GM18870 (cell line): ENCODE results near the gene FCN1.
"Not testable (repeated sequence)": the region's sequence is repeated elsewhere in the genome, so short reads cannot be mapped to it uniquely, and the experiment has no call there.

ENCODE experiments used
- ATAC-seq: cut with Tn5 transposase; IDR thresholded peaks from one replicate; pipeline ENCODE4 v1.9.1; 2021; ENCODE audit warnings: moderate library complexity; ENCODE audit not compliant: unreplicated experiment

FCN1 gene

DNA sequence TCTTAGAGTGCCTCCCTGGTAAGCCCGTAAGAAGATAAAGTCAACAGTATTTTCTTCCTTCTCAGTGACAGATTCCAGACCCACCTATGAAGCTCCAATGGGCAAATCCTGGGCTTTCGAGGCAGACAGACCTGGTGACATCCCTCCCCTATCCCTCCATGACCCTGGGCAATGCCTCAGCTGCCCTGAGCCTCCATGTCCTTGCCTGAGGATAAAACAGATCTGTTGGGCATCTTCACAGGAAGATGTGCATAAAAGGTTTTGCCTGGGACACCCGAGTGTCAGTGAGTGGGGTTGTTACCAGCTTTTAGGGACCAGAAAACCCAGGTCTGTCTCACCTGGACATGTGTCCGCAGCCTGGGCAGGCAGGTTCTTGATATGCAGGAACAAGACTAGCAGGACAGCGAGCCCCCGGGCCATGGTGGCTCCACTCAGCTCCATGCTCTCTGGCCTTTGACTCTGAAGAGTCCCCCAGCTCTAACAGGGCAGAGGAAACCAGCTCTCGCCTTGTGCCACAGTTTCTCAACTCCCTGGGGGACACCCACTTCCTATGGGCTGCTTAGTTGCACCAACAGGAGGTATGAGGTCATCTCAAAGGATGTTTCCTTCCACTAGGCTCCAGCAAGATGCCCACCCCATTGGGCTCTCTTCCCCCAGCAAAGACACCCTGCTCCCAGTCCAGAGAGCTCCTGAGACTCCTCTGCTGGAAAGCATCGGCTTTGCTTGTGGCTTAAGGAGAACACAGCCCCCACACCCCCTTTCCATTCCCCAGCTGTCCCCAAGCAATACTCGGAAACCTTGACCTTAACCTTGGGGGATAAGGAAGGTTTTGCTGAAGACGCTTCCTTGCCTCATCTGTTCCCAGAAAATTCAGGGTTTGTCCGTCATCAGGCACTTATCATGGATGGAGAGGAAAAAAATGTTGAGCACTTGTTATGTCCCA, at the start of gene FCN1:
Gene FCN1 (minus strand): TSS at position 482 of the 943 bp plus-strand sequence. CDS start 41 bp downstream, at position 441.
- no peak for ATAC-seq

DNA sequence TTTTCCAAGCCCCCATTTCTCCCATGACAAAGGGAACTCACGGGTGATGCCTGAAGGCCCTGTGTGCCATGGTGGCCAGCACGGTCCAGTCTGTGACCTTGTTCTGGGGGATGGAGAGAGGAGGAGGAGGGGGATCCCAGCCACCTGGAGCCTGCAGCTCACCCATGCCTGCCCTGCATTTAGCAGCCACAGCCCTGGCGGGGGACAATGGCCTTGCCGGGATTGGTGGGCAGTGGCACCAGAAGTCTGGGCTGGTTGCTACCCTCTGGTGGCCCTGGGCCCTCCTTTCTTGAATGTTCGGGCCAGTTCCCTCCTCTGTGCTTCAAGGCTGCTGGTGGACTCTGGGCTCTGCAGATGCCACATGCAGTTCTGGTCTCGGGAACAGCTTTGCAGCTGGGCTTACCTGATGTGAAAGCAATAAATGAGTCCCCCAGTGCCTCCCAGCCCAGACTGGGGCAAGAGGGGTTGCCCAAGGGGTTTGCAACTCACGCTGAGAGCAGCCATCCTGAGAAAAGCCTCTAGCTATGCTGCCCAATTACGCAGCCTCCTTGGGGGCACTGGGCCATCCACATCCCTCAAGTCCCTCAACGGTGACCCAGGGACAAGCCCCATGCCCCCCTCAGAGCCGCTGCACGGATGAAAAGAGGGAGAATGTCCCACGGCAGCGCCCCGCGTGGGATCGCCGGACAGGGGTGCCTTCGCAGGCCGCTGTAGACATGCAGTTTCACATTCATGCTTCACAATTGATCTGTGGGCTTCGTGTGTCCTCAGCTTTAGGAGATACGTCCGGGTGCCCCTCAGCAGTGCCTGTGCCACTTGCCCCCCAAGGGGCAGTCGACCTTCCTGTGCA, 49.2 kb upstream of the FCN1 start:
- ATAC-seq = no peak

DNA sequence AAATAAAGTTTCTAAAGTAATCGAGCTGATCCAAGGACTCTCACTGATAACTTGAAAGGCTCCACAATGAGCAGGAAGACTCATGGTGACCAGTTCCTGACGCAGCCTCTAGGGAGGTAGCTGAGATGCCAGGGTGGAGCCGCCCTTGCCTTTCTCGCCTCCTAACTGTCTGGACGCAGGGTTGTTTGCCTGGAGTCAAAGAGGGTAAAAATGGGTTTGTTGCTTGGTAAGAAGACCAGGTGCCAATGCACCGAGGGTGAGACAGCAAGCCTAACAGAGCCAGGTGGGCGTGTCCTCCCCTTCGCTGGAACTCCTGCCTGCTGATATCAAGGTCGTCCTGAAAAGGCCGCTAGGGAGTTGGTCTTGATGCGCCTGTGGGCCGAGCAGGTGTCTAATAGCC, 48.6 kb upstream of the FCN1 start:
- no peak for ATAC-seq

DNA sequence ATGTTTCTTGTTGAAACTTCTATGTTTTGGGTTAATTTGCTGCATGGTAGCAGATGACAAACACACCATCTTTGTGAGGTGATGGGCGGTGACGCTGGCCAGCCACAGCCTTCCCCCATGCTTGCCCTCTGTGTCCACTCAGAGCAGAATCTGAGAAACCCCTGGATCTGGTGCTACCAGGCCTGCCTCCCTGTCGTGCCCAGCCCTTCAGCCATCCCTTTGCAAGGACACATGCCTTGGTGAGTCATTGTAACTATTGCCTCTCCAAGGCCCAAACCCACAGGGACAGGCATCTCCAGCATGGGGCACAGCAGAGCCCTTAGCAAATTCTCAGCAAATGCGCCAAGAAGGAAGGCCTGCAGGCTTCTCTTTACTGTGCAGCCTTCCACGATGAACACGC, 48.1 kb upstream of the FCN1 start:
- ATAC-seq = no peak

DNA sequence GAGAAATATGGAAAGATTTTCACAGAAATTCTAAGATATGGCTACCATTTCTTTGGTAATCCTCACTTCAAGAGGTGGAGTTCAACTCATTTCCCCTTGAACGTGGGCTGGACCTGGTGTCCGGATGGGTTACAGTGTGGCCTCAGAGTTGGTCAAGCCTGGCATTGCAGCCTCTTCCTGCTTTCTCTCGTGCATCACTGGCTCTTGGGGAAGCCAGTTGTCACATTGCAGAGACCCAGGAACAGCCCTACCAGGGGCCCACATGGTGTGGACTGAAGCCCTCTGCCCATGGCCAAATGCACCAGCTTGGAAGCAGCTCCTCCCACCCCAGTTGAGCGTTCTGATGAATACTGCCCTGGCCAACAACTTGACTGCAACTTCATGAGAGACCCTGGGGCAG, 47.7 kb upstream of the FCN1 start:
- no peak for ATAC-seq

DNA sequence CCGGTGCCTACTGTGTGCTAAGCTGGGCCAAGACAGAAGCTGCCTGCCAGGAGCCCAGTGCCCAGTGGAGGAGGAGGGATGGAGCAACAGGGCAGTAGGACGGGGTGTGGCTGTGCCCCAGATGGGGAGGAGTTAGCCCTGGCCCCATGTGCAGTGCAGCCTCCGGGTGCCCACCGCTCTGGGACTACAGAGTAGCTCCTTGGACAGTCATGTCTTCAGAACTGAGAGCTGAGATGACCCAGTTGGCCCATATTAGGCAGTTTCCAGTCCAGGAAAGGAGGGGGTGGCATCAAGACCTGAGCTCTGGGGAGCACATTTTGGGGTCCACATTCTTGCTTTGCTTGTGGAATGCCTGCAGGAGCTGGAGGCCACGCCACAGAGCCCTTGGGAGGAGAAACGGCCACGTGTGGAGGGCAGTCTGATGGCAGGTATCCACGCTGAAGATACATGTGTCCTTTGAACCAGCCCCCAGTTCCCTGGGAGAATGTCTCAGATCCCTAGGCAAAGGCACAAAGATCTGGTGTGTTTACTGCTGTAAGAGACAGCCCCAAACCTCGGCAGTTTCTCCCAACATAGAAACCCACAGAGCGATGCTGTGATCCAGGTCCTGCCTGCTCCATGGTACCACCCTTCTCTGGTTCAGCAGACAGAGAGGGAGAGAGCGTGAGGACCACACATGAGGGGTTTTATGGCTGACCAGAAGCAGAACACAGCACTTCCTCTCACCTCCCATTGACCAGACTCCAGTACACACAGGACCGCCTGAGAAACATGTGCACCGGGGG, 46.8 kb upstream of the FCN1 start:
- no peak for ATAC-seq

DNA sequence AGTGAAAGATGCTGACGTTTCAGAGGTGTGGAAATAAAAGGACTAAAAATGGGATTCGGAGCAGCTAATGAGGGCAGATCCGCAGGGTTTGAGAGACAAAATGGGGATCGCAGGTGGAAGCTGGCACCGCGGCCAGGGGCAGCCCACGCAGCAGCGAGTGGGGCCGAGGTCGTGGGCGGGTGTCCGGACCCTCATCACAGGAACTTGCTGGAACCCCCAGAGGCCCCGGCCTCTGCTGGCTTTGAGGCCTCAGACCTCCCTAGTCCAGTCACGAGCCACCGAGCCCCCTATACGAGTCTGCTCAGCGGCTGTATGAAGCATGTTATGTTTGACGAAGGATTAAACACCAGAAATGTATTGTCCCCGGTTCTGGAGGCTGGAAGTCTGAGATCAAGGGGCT, 45.8 kb upstream of the FCN1 start:
- ATAC-seq = no peak

DNA sequence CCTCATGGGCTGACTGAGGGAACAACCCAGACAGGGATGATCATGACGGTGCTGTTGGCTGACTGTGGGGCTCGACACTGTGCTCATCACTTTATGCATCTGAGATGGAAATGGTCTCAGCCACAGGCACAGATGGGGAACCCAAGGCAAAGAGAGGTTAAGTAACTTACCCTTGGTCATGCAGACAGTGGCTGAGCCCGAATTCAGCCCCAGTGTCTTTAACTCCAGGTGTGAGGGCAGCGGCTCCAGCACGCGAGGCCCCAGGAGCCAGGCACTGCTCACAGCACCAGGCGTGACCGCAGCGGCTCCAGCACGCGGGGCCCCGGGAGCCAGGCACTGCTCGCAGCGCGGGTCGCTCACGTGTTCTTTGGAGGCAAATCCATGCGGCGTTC, 45.3 kb upstream of the FCN1 start:
- ATAC-seq = no peak

DNA sequence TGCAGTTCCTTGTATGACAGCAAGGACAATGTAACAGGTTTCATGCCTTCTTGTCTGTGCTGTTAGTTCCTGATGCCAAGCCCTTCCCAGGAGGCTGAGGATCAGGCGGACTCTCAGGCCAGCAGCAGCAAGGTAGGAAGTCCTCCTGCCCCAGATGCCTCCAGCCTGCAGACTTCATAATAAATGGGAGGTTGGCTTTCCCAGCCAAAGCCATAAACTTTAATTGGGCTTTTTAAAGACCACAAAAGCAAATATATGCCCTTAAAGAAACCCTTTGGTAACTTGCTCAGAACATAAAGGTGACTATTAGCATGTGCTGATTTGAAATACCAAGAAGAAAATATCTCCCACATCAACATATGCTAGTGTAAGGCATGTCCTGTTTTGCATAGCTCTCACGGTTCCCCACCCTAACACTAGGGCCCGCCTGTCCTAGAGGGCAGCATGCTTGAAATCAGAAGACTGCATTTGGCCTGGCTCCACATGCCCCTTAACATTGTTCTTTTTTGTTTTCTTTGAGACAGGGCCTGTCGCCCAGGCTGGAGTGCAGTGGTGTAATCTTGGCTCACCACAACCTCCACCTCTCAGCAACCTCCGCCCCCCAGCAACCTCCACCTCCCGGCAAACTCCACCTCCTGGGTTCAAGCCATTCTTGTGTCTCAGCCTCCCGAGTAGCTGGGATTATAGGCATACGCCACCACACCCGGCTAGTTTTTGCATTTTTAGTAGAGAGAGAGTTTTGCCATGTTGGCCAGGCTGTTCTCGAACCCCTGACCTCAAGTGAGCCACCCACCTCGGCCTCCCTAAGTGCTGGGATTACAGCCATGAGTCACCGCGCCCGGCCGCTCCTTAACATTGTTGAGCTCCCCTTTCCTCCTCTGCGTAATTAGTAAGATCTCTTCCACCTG, 44.6 kb upstream of the FCN1 start:
- ATAC-seq = no peak

DNA sequence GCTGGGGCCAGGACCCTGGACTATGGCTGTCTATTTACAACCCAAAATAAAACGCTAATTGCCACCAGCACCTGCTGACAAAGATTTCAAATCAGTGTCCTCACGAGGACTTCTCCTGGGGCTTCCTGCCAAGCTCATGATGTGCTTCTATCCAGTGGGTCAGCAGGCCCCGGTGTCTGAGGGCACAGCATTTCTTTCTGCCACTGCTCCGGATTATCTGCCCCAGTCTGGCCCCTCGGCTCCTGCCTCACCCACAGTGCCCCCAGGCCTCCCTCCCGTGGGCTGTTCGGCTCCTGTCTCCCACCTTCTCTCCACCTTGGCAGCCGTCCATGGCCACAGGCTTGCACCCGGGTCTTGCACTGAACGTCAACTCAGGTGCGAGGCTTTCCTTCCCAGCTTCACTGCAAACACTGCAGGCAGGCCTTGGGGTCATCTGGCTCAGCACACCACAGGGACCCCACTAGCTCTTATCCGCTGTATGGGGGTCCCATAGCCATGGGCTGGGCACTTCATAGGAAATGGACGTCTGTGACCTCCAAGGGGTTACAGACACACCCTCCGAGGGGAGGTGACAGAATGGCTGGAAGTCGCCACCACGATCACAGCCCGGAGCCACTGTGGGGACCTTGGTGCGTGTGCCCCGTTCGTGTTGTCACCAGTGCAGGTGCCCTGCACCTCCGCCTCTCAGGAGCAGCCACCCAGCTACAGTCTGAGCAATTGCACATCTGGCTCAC, 43.8 kb upstream of the FCN1 start:
- no peak for ATAC-seq

DNA sequence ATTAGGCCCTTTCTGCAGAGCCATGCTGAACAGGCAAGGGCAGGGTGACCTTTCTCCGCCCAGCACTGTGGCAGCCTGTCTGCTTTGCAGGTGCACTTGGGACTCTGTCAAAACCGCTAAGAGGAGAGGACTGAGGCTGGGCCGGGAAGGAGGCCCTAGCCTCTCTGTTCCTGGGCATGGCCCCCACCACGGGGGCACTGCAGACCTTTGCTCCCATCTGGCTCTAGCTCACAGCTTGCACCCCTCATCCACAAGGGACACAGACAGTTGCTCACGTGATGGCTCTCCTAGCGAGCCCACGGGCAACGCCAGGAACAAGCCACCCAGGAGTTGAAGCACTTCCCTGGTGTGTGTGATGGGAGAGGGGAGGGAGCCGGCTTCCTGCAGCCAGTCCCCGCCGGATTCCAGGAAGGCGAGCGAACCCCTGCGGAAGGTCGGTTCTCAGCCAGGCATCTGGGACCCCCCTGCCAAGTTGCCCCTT, 43.0 kb upstream of the FCN1 start:
- no peak for ATAC-seq

DNA sequence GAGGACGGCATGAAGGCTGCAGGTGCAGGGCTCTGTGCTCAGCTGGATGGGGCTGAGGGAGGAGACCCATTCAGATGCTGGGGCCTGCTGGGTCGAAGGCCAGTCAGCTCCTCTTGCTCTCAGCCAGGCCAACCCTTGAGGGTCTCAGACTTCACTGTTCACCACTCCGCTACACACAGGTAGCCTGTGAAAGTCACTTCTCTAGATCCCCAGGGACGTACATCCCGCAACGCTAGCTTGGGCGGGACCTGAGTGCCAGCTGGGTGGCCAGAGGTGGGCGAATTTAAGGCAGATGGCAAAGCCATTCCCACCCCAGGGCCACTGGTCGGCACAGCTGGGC, 42.2 kb upstream of the FCN1 start:
- no peak for ATAC-seq

DNA sequence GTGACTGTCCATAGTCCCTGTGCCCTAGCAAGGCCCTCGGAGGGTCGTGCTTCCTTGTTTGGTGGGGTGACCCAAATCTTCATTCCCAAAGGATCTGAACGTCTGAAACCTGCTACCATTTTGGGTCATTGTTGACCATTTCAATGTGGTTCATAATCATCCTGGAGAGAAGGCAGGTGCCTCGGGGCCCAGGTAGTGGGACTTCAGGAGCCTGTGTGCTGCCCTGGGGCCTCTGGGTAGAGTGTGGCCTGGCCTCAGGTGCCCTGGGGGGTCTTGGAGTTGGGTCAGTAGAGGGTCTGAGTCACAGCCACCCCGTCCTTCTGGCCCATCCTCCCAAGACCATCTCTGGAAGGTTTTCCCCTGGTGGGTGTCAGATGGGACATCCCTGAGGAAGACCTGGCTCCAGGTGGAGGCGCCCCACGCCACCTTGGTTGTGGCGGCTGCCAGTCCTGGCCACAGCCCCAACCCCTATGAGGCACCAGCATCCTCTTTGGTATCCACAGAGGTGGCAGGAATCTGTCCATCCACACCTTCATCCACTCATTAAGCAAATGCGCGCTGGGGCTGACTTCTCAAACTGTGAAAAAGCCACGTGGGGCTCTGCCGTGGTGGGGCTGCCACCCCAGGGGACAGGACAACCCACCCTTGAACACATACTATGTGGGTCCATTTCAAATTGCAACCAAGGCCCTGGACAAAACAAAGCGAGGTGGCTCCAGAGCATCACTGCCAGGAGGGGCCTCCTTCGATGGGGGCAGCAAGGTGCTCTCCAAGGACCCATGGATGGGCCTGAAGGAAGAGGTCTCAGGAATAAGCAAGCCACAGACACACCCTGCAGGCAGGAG, 41.6 kb upstream of the FCN1 start:
- ATAC-seq = no peak

DNA sequence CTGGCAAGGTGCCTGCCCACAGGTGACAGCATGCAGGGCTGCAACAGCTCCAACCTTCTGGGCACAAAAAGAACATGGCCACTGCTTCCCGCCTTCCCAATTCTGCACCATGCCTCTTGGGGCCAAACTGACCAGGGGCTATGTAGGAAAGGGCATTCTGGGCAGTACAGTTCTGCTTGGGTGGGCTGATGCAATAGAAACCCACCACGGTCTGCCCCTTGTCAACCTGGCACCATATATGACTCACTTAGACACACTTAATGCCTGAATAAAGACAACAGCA, 40.2 kb upstream of the FCN1 start:
- no peak for ATAC-seq

DNA sequence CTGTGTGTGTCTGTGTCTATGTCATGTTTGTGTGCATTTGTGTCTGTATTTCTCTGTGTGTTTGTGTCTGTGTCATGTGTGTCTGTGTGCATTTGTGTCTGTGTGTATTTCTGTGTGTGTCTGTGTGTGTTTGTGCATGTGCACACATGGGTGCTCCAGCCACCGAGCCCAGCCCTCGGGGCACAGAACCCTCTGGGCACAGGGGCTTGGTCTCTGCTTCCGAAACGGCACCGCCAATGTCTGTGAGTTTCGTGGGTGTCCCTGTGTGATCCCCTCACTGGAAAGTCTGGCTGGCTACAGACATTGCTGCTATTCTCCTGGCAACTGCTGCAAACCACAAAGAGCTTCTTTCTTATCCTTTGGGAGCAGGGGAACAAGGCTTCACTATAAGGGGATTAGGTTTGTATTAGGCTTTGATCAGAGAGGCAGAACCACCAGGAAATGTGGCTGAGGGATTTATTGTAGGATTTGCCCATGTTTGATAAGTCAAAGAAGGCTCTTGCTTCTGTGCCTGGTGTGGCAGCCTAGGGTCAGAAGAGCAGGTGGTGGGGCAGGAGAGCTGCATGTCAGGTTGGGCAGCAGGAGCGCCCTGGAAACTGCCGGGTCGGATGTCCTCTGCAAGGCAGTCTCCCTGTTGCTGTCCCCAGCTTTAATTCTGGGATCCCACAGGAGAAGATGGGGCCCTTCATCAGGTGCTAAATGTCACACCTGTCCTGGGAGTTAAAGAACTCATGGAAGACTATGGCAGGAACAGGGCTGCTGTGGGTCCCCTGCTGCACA, 39.6 kb upstream of the FCN1 start:
- no peak for ATAC-seq

DNA sequence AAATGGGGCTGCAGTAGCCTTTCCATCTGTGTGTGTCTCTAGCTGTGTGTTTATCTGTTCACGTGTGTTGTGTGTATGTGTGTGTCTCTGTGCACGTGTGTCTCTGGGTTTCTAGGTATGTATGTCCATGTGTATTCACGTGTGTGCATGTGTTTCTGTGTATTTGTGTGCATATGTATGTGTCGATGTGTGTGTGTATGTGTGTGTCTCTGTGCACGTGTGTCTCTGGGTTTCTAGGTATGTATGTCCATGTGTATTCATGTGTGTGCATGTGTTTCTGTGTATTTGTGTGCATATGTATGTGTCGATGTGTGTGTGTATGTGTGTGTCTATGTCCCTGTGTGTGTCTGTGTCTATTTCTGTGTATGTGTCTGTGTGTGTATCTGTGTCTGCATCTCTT, 38.7 kb upstream of the FCN1 start:
- ATAC-seq = not testable (repeated sequence)

DNA sequence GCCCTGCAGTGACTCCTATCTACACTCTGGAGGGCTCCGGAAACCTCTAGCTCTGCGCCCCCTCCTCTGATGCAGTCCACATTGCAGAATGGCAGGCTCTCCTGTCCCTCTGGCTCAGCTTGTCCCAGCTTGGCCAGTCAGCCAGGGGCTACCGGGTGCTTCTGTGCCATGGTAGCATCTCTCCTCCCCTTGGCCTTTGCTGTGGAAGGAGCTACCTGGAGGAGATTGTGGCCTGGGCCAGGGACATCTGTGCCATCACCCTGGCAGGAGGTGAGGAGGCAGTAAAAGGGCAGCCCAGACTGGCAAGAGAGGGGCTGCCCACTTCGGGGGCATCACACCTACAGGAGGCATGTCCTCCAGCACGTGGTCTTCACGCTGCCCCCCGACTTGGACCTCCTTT, 38.1 kb upstream of the FCN1 start:
- ATAC-seq = no peak

DNA sequence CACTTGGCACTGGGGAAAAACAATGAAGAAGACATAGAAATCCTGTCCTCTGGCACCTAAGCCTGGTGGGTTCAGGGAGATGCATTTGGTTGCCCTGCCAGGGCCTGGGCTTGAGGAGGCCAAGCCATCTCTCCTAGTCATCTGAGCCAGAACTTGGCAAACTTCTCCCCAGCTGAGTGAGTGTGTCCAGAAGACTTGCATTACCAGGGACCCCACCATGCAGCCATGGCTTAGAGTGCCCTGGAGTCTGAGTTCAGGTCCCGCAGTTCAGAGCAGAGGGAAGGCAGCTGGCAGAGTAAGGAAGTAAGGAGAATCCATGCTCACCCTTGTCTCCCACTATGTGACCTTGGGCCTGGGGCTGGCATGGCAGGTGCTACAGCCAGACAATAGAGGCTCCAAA, 37.4 kb upstream of the FCN1 start:
- ATAC-seq = no peak
